ENCODE data around the gene ORAI1.
A peak's percentile ranks its signal among the peaks of the same experiment; 100 is the strongest.
"Not testable (repeated sequence)": the region's sequence is repeated elsewhere in the genome, so short reads cannot be mapped to it uniquely, and the experiment has no call there.

Gene ORAI1

DNA sequence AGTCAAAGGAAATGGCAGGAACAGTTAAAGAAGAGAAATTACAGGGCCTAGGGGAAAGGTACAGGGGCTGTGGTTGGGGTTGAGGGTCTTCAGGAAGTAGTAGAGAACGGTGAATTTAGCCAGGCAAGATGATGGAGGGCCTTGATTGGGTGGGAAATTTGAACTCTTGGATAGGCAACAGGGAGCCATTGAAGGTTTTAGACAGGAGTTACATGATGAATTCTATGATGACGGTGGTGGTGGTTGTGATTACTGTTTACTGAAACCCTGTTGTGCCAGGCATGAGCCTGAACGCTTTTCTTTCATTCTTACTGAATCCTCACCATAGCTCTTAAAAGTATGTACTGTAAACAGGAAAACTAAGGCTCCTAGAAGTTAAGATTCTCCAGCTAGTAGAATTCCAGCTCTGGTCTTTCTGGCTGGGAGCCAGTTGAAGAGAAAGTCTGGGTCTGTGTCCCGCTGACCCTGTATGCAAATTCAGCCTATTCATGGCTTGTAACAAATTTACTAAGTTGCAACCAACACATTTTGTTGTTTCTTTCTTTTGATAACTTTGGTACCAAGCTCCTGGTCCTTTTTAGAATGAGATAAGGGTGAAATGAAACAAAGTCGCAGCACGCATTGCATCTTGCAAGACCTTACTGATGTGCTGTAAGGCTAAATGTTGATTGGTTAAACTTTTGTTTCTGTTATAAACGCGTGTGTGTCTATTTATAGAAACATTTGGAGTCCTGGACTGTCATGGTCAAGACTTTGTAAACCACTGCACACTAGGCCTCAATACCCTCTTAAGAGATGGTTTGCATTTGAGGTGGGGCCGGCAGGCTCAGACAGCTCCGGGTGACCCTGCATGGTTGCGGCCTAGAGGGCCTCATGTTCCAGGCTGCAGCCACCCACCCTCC is 6.0 kb downstream of the ORAI1 start:
- H3K4me3 ChIP-seq (ENCODE audit: low read length), result no peak overlapping the region

DNA sequence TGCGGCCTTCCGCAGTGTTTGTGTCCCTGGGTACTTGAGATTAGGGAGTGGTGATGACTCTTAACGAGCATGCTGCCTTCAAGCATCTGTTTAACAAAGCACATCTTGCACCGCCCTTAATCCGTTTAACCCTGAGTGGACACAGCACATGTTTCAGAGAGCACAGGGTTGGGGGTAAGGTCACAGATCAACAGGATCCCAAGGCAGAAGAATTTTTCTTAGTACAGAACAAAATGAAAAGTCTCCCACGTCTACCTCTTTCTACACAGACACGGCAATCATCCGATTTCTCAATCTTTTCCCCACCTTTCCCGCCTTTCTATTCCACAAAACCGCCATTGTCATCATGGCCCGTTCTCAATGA is 7.5 kb downstream of the ORAI1 start:
- not testable (repeated sequence) for H3K9me3 ChIP-seq (ENCODE audit: insufficient read depth, low read depth, low read length); H3K27me3 ChIP-seq (ENCODE audit: insufficient read depth, low read length); H3K27ac ChIP-seq (ENCODE audit: low read length); H3K9ac ChIP-seq (ENCODE audit: low read depth, low read length); H3K4me3 ChIP-seq (ENCODE audit: low read length)
- H3K4me1 ChIP-seq (ENCODE audit: insufficient read depth, low read length), result peaks cover 22% of the 10 kb centered on the region; the same call in 1 of the 2 replicates
- peaks cover 15% of the 10 kb centered on the region; the same call in 1 of the 2 replicates for H3K36me3 ChIP-seq (ENCODE audit: insufficient read depth, low read depth, low read length)

More for the DNA sequence above, 6.0 kb downstream of the ORAI1 start:
- no peaks in the 10 kb centered on the region for H3K27me3 ChIP-seq (ENCODE audit: insufficient read depth, low read length)
- H3K27ac ChIP-seq (ENCODE audit: low read length), result peak overlapping the region; percentile 1
- H3K9me3 ChIP-seq (ENCODE audit: insufficient read depth, low read depth, low read length), result no peaks in the 10 kb centered on the region
- H3K4me1 ChIP-seq (ENCODE audit: insufficient read depth, low read length), result peaks cover 29% of the 10 kb centered on the region; the same call in 1 of the 2 replicates
- peaks cover 15% of the 10 kb centered on the region; the same call in 1 of the 2 replicates for H3K36me3 ChIP-seq (ENCODE audit: insufficient read depth, low read depth, low read length)
- H3K9ac ChIP-seq (ENCODE audit: low read depth, low read length), result no peak overlapping the region

DNA sequence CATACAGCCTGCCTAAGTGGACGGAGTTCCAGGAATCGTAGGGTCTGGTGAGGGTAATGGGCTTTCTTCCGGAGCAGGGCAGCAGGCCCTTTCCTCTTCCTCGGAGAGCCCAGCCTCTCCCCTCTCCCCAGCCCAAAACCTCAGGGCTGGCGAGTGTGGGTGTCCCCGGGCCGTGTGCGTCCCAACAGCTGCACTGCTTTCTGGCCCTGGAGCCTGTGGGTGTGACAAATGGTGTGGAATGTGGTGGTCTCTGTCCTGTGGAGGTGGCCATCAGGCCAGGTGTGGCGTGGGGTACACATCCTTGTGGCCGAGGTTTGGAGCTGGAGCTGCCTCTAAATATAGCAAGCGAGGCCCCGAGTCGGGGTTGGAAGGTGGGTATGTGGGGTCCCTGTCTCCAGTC is 8.5 kb downstream of the ORAI1 start:
- H3K9ac ChIP-seq (ENCODE audit: low read depth, low read length), result no peak overlapping the region
- peaks cover 15% of the 10 kb centered on the region; the same call in 1 of the 2 replicates for H3K36me3 ChIP-seq (ENCODE audit: insufficient read depth, low read depth, low read length)
- no peak overlapping the region for H3K27ac ChIP-seq (ENCODE audit: low read length)
- peaks cover 15% of the 10 kb centered on the region; the same call in 1 of the 2 replicates for H3K4me1 ChIP-seq (ENCODE audit: insufficient read depth, low read length)
- no peak overlapping the region for H3K4me3 ChIP-seq (ENCODE audit: low read length)
- H3K27me3 ChIP-seq (ENCODE audit: insufficient read depth, low read length), result no peaks in the 10 kb centered on the region
- H3K9me3 ChIP-seq (ENCODE audit: insufficient read depth, low read depth, low read length), result no peaks in the 10 kb centered on the region

DNA sequence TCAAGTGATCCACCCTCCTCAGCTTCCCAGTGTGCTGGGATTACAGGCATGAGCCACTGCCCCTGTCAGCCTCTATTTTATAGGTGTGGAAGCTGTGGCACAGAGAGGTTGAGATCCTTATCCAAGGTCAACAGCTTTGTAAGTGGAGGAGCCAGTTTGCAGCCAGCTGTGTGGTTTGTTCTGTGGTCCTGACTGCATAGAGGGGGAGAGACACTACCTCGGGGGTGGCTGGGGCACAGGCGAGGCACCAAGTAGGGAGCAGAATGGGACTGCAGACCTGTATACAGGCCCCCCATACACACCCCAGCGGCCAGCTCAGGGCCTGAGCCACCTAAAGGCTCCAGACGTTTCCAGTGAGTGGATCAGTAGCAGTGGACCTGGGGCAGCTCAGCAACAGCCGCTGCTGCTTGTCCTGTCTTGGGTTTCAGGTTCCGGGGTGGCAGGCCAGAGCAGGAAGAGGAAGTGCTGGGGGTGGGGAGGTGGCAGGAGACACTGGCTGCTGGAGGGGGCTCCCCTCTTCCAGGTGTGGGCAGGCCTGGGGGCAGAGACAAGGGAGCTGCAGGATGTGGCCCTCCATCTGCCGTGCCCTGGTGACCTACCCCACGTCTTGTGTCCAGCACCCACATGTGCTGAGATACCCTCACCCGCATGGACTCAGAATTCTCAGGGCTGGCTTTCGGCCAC is 11.0 kb downstream of the ORAI1 start:
- H3K27ac ChIP-seq (ENCODE audit: low read length), result no peak overlapping the region
- H3K4me3 ChIP-seq (ENCODE audit: low read length), result no peak overlapping the region
- H3K27me3 ChIP-seq (ENCODE audit: insufficient read depth, low read length), result no peaks in the 10 kb centered on the region
- H3K9me3 ChIP-seq (ENCODE audit: insufficient read depth, low read depth, low read length), result no peaks in the 10 kb centered on the region
- peaks cover 22% of the 10 kb centered on the region for H3K36me3 ChIP-seq (ENCODE audit: insufficient read depth, low read depth, low read length)
- peaks cover 8% of the 10 kb centered on the region; the same call in 1 of the 2 replicates for H3K4me1 ChIP-seq (ENCODE audit: insufficient read depth, low read length)
- no peak overlapping the region for H3K9ac ChIP-seq (ENCODE audit: low read depth, low read length)

DNA sequence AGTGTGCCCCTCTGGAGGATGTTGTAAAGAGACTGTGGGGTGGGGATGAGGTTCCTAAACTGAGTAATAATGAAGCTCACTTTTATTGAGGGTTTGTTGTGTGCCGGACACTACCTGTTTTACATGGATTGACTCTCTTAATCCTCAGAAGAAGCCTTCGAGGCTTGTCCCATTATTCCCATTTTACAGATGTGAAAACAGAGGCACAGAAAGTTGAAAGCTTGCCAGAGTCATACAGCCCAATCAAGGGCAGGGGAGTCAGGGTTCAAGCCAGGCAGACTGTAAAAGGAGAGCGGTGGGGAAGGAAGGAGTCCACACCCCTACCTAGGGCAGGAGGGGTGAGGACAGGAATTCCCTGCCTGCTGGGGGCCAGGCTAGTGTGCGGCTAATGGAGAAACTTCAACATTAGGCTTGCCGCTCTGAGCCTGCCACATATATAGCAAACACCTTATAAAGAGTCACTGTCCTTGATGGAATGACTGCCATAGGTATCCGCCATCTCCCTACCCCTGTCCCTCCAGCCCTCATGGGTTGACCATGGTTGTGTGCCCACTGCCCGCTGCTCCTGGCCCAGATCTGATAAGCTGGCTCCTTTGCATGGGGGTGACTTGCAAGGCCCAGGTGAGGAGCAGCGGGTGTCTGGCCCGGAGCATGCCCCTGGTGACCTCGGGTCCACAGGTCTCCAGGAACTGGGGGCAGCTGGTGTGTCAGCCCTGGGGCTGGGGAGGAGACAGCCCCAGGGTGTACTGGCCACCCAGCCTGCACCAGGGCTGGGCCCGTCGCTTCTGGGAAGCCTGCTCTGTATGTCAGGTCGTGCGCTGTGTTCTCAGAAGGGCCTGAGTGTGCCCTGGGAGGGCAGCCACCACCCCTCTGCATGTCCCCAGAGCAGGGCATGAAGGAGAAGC is 12.2 kb downstream of the ORAI1 start:
- H3K27ac ChIP-seq (ENCODE audit: low read length), result no peak overlapping the region
- H3K4me1 ChIP-seq (ENCODE audit: insufficient read depth, low read length), result no peaks in the 10 kb centered on the region
- no peaks in the 10 kb centered on the region for H3K27me3 ChIP-seq (ENCODE audit: insufficient read depth, low read length)
- no peaks in the 10 kb centered on the region for H3K9me3 ChIP-seq (ENCODE audit: insufficient read depth, low read depth, low read length)
- no peak overlapping the region for H3K4me3 ChIP-seq (ENCODE audit: low read length)
- H3K36me3 ChIP-seq (ENCODE audit: insufficient read depth, low read depth, low read length), result peaks cover 22% of the 10 kb centered on the region
- H3K9ac ChIP-seq (ENCODE audit: low read depth, low read length), result no peak overlapping the region

DNA sequence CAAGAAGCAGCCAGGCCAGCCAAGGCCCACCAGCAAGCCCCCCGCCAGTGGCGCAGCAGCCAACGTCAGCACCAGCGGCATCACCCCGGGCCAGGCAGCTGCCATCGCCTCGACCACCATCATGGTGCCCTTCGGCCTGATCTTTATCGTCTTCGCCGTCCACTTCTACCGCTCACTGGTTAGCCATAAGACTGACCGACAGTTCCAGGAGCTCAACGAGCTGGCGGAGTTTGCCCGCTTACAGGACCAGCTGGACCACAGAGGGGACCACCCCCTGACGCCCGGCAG is 15.0 kb downstream of the ORAI1 start:
- H3K27ac ChIP-seq (ENCODE audit: low read length), result no peak overlapping the region

DNA sequence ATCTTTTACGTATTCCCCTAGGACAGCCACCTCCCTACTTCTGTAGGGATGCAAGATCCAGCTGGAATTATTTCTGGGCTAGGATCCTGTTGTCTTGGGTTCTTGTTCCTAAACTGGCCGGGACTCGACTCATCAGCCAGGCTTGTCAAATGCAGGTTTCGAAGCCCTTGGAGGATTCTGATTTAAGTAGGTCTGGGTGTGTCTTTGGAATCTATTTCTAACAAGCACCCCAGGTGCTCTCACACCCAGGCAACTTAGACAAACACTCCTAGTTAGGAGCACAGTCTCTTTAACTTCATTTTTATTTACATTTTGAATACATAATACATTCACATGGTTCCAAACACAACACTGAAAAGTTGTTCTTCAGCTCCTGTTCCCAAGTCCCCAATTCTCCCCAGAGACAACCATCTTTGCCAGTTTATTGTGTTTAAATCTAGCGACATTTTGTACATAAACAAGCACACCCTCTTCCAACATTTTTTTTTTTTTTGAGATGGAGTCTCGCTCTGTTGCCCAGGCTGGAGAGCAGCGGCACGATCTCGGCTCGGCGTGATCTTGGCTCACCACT is 22.2 kb downstream of the ORAI1 start:
- no peaks in the 10 kb centered on the region for H3K9me3 ChIP-seq (ENCODE audit: insufficient read depth, low read depth, low read length)
- H3K36me3 ChIP-seq (ENCODE audit: insufficient read depth, low read depth, low read length), result no peaks in the 10 kb centered on the region
- H3K27ac ChIP-seq (ENCODE audit: low read length), result no peak overlapping the region
- no peaks in the 10 kb centered on the region for H3K4me1 ChIP-seq (ENCODE audit: insufficient read depth, low read length)
- no peak overlapping the region for H3K9ac ChIP-seq (ENCODE audit: low read depth, low read length)
- H3K4me3 ChIP-seq (ENCODE audit: low read length), result no peak overlapping the region
- H3K27me3 ChIP-seq (ENCODE audit: insufficient read depth, low read length), result no peaks in the 10 kb centered on the region

More for the DNA sequence above, 15.0 kb downstream of the ORAI1 start:
- peaks cover 22% of the 10 kb centered on the region for H3K36me3 ChIP-seq (ENCODE audit: insufficient read depth, low read depth, low read length)
- H3K9ac ChIP-seq (ENCODE audit: low read depth, low read length), result no peak overlapping the region
- no peaks in the 10 kb centered on the region for H3K27me3 ChIP-seq (ENCODE audit: insufficient read depth, low read length)
- no peaks in the 10 kb centered on the region for H3K9me3 ChIP-seq (ENCODE audit: insufficient read depth, low read depth, low read length)
- no peaks in the 10 kb centered on the region for H3K4me1 ChIP-seq (ENCODE audit: insufficient read depth, low read length)
- H3K4me3 ChIP-seq (ENCODE audit: low read length), result no peak overlapping the region

DNA sequence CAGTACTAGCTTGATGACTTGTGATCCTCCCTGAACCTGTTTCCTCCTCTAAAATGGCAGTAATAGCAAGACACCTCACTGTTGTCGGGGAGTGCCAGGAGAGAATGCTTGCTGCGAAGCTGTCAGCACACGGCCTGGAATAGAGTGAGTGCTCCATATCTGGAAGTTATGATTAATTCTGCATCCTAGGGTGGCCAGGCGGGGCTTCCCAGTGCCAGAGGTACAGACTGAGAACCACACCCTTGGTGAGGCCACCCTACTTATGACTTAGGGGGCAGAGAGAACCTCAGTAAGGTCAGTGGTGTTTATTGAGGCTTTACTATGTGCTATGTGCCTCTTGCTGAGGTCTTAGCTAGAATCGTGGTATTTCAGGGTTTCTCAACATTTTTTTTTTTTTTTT is 23.0 kb downstream of the ORAI1 start:
- Histone ChIP-seq H3K9me3 (ENCODE audit: insufficient read depth, low read depth, low read length) (no peaks in the 10 kb centered on the region), H3K36me3 (ENCODE audit: insufficient read depth, low read depth, low read length) (no peaks in the 10 kb centered on the region), H3K27me3 (ENCODE audit: insufficient read depth, low read length) (no peaks in the 10 kb centered on the region), H3K4me3 (ENCODE audit: low read length) (no peak overlapping the region), H3K9ac (ENCODE audit: low read depth, low read length) (no peak overlapping the region), H3K4me1 (ENCODE audit: insufficient read depth, low read length) (no peaks in the 10 kb centered on the region), H3K27ac (ENCODE audit: low read length) (no peak overlapping the region)

DNA sequence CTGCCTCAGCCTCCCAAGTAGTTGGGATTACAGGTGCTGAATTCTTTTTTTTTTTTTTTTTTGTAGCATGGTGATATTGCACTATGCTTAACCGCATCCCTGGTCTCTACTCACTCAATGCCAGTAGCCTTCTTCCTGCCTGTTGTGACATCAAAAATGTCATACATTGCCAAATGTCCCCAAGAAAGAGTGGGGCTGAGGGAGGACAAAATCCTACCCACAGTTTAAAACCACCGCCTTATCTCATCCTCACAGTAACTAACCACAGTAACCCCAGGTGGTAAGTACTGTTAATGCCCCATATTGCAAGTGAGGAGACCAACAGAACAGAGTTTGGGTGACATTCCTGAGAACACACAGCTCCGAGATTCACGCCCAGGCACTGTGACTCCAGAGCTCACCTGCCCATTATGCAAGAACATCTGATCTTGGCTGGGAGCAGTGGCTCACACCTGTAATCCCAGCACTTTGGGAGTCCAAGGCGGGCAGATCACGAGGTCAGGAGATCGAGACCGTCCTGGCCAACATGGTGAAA is 23.6 kb downstream of the ORAI1 start:
- no peaks in the 10 kb centered on the region for H3K9me3 ChIP-seq (ENCODE audit: insufficient read depth, low read depth, low read length)
- no peaks in the 10 kb centered on the region for H3K4me1 ChIP-seq (ENCODE audit: insufficient read depth, low read length)
- H3K27me3 ChIP-seq (ENCODE audit: insufficient read depth, low read length), result no peaks in the 10 kb centered on the region
- H3K4me3 ChIP-seq (ENCODE audit: low read length), result no peak overlapping the region
- no peak overlapping the region for H3K27ac ChIP-seq (ENCODE audit: low read length)
- H3K36me3 ChIP-seq (ENCODE audit: insufficient read depth, low read depth, low read length), result no peaks in the 10 kb centered on the region
- H3K9ac ChIP-seq (ENCODE audit: low read depth, low read length), result no peak overlapping the region

DNA sequence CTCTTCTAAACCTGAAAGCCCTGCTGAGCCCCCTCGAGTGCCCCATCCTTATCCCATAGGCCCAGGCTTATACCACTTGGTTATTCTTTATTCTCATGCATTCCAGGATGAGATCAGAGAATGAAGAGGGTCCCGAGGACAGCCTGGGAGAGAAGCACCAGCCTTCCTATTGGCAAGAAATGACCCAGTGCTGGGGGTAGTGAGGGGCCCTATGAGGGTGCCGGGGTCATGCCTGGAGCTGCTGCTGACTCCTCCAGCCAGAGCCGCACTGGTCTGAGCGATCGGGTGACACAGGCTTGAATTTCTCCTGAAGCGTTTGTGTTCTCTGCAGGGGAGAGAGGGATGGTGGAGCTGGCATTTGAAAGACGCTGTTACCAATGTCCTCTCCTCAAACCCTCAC is 25.0 kb downstream of the ORAI1 start:
- Histone ChIP-seq H3K4me1 (ENCODE audit: insufficient read depth, low read length) (no peaks in the 10 kb centered on the region), H3K27me3 (ENCODE audit: insufficient read depth, low read length) (no peaks in the 10 kb centered on the region), H3K9me3 (ENCODE audit: insufficient read depth, low read depth, low read length) (no peaks in the 10 kb centered on the region), H3K36me3 (ENCODE audit: insufficient read depth, low read depth, low read length) (no peaks in the 10 kb centered on the region), H3K27ac (ENCODE audit: low read length) (no peak overlapping the region), H3K9ac (ENCODE audit: low read depth, low read length) (no peak overlapping the region), H3K4me3 (ENCODE audit: low read length) (no peak overlapping the region)
